T-helper 2 cell treated with Interferon-gamma antibody and Interleukin-4, amounts not matched to agents 100 ng/mL and 5 ng/mL, for 36 hours (primary cell): ENCODE data around the gene RPL35. TPM values are rescaled to one million over a fixed set of nuclear protein-coding genes. Genes with fewer than 3 reads are reported as not detected.

Source experiments
- intact Hi-C: fragments of 100-400 bp; cut with micrococcal nuclease; formaldehyde crosslinking; loops from one replicate; pipeline ENCODE4 v1.15.1; 2023
- total RNA-seq: library from RNA; stranded (reverse); gene quantifications from 2 replicates; pipeline ENCODE4 v1.2.3, GENCODE V29; 2022

Gene RPL35
- total RNA-seq, 1 donor from 2014 or later = 1,470 TPM

DNA sequence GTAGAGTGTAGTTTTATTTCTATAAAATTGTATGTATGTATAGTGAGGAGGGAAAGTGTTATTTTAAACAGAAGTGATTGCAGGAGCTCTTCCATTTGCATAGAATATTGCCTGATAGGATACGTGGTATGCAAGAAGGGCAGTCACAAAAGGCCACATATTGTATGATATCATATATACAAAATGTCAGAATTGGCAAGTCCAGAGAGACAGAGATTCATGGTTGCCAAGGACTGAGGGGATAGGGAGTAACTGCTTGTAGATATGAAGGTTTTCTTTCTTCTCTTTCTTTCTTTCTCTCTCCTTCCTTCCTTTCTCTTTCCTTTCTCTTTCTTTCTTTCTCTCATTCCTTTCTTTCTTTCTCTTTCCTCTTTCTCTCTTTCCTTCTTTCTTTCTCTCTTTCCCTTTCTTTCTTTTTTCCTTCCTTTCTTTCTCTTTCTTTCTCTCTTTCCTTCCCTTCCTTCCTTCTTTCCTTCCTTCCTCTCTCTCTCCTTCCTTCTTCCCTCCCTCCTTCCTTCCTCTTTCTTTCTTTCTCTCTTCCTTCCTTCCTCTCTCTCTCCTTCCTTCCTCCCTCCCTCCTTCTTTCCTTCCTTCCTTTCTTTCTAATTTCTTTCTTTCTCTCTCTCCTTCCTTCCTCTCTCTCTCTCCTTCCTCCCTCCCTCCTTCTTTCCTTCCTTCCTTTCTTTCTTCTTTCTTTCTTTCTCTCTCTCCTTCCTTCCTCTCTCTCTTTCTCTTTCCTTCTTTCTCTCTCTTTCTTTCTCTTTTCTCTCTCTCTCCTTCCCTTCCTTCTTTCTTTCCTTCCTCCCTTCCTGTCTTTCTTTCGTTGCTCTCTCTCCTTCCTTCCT, 33.0 kb downstream of the RPL35 start:
- intact Hi-C loops = no loop called here

DNA sequence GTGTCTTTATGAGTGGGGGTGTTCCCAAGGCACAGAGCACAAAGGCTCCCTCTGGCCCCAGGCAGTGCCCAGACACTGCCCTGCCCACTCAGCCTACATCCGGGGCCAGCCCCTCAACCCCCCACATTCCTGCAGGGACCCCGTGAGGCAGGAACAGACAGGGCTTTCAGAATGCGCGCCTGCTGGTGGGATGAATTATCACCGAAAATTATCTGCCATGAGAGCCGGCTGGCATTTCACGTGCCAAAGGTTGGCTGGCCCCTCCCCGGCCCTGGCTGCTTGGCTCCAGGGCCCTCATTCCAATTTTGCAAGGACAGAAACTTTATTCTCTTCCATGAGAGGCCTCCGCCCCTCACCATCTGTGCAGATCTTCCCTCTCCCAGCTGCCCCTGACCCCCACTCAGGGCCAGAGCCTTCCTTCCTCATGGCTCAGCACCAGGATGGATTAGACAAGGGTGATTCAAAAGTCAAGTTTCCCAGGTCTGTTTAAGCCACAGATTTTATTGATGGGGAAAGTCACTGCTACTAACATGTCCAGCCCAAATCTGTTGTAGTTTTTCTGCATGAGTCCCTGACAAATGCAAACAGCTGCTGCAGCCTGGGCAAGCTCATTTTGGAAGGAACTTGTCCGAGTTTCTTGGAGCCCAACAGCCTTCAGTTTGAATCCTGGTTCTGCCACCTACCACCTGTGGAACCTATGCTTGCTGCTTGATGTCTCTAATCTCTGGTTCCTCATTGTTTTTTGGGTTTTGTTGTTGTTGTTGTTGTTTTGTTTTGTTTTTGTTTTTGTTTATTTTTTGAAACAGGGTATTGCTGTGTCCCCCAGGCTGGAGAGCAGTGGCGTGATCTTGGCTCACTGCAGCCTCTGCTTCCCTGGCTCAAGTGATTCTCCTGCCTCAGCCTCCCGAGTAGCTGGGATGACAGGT, 40.8 kb downstream of the RPL35 start:
- intact Hi-C loops = no loop called here

DNA sequence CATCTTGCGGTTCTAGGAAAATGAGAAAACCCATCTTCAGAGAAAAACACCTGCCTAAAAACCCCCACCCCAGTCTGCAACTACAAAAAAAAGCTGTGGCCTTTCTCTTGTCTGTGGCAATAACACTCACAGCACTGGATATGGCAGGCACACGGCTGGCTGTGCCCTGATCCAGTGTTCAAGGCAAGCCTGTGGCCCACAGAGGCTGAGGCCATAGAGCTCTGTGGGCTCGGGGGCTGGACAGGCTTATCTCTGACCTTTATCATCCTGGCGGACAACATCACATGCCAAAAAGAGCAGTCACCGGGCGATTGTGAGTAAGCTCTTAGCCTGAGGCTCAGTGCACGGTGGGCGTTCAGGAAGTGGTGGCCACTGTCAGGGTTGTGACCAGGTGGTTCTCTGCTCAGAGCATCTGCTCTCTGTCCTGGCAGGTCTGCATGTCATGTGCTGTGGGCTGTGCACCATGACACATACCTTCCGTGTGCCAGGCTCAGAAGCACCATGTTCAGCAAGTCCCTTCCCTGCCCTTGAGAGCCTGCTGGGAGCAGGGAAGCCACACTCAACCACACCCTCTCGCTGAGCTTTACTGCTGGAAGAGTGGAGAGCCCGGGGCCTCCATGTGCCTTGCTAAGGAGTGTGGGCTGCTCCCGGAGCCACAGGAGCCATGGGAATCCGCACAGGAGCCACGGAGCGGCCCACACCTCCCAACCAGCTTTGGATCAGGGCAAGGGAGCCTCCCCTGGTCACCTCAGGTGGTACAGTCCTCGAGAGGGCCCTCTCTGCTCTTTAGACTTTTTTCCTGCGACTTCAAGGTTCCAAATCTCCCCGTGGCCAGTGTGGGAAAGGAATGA, 43.1 kb downstream of the RPL35 start:
- intact Hi-C loops = no loop called here

DNA sequence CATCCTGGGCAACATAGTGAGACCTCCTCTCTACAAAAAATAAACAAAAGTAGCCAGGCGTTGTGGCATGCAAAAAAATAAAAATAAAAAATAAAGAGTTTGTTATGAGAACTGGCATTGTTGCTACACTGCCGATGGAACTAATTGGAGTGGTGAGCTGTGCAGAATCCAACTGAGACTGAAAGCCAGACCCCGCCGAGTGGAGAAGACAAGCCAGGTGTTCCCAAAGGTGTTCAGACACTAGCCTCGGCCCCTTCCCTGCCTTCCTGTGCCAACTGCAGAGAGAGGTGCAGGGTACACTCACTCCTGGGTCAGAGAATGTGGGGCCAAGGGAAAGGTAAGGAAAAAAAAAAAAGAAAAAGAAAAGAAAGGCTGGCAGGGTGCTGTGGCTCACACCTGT, 46.2 kb downstream of the RPL35 start:
- intact Hi-C loops = no loop called here

DNA sequence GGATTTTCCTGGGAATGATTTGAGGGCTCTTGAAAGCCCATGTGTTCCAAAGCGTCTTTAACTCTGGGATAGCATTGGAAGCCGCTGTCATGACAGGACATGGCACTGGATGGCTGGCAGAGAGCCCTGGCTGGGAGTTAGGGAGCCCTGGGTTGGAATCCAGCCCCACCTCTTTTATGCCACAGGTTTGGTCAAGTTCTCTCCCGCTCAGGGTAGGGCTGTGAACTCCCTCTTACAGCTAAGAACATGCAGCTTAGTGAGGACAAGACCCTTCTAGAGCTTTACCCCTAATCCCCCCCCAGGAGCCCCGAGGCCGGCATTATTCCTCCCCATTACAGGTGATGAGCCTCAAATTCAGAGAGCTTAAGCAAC, 47.6 kb downstream of the RPL35 start:
- intact Hi-C loops = no loop called here

DNA sequence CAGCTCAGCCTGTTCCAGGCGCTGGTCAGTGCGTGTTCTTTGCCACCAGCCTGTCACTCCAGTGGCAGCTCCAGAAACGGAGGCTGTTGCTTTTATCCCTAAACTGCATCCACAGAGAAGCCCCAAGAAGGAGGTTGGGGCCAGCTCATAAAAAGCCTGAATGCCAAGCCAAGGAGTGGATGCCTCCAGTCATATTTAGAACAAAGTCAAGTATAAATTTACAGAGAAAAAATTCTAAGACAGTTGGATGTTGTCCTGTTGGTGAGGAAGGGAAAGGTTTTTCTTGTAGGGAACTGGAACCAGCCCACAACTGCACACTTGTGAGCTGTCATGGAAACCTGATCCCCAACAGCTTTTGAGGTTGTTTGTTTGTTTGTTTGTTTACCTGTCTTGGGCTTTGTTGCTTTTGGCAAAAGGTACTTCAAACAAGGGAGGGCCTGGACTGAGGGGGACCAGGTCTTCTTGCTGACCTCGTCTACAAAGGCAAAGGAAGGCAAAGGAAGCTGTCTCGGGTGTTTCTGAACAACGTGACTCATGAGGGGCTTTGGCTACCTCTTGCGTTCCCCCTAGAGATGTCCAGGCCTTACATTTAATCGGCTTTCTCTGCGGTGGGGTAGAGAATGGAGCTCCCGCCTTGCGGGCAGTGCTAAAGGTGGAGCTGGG, 48.1 kb downstream of the RPL35 start:
- intact Hi-C loops = no loop called here

DNA sequence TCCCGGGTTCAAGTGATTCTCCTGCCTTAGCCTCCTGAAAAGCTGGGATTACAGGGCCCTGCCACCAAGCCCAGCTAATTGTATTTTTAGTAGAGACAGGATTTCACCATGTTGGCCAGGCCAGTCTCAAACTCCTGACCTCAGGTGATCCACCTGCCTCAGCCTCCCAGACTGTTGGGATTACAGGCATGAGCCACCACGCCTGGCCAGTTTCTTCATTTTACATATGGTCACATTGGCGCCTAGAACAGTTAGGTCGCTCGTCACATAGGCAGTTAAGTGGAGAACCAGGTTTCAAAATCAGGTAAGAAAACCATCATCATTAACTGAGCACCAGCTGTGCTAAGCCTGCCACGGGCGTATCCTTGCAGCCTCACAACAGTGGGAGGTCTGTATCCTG, 48.7 kb downstream of the RPL35 start:
- intact Hi-C loops = no loop called here

DNA sequence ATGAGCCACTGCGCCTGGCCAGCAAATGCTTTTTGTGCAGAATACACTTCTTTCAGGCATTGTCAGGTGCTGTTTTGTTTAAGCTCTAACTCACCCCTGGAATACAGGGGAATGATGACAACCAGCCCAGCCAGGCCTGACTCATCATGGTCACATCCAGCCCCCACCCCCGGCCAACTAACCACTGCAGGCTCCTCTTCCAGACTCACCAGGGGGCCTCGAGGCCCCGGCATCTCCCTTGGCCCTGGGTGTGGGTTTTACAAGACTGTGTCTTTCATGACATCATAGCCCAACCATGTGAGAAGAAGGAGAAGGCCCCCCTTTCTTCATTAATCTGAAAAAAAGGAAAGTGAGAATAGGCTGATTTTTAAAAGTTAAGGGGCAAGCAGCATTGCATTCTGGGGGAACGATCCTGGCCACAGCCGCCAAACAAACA, 49.3 kb downstream of the RPL35 start:
- intact Hi-C loops = no loop called here

DNA sequence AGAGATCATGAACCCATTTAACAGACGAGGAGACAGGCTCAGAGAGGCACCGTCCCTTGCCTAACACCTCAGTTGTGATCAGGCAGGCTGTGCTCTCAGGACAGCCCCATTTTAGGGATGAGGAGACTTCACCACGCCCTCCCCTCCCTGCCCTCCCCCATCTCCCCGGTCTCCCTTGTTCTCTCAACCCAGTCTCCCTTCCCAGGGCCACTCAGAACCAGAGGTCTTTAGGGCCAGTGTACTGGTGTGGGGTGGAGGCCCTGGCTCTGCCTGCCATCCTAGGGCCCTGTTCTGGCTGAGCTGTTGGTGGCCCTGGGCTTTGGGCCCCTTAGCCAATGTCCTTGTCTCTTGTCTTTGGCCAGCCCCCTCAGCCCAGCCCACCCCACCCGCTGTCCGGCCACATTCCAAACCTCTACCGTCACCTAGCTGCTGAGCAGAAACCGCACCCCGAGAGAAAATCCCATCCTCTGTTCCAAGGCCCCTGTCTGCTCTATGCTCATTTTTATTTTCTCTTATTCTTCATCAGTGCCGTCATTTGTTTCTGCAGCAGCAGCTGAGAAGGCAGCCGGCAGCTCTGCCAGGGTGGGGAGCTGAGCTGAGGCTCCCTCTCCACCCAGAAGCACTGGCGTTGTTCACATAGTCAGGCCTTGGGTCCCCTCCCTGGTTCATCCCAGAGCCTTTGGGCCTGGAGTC, 50.9 kb downstream of the RPL35 start:
- intact Hi-C loops = no loop called here

DNA sequence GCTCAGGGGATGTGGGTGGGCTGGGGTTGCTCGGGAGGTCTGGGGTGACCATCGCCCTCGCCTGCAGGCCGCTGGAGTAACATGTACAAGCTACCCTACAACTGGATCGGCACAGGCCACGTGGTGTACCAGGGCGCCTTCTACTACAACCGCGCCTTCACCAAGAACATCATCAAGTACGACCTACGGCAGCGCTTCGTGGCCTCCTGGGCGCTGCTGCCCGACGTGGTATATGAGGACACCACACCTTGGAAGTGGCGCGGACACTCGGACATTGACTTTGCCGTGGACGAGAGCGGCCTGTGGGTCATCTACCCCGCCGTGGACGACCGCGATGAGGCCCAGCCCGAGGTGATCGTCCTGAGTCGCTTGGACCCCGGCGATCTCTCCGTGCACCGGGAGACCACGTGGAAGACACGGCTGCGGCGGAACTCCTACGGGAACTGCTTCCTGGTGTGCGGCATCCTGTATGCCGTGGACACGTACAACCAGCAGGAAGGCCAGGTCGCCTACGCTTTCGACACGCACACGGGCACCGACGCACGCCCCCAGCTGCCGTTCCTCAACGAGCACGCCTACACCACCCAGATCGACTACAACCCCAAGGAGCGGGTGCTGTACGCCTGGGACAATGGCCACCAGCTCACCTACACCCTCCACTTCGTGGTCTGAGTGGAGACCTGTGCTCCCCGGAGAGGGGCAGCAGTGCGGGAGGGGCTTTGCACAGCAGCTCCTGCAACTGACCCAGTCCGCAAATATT, 51.8 kb downstream of the RPL35 start:
- intact Hi-C loops = no loop called here

DNA sequence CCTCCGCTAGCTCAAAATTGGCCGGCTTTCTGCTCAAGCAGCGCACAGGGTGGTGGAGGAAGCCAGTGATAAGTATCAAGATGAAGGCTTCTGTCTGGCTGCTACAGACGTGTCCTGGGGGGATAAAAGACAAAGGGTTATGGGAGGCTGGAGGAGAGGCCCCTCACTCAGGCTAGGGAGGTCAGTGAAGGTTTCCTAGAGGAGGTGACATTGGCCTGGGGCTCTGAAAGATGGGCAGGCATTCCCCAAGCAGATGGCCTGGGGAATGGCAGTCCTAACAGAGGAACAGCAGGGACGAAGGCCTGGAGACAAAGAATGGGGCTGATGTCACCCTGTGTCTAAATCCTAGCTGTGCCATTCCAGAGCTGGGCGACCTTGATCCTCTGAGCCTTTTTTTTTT, 52.5 kb downstream of the RPL35 start:
- intact Hi-C loops = no loop called here

DNA sequence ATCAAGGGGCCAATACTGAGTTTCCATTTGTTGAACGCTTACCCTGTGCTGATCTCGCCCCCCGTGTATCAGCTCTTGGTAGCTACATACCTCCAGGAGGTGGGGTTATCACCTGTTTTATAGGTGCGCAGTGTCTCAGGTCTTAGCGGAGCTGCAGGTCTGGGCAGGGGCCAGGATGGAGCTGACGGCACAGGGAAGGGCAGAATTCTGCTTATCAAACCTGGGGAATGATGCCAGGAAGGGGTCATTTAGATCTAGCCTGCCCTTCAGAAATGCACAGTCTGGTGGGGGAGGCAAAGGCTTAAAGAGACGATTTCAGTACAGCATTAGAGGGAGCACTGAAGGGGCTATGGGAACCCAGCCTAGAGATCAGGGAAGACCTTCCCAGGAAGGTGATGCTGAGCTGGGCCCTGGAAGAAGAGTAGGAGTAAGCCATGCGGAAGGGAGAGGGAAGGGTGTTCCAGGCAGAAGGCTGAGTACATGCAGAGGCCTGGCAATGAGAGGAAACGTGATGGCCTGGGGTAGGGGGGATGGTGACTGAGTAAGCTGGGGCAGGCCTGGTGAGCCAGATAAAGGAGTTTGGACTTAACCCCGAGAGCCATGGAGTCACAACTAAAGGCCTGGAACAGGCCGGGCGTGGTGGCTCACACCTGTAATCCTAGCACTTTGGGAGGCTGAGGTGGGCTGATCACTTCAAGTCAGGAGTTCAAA, 53.4 kb downstream of the RPL35 start:
- intact Hi-C loops = no loop called here

Other genes starting within 250 kb of the RPL35 start
- gene NR6A1, start 90.6 kb downstream of the RPL35 start, total RNA-seq = 0.25 and 0.50 TPM in 2 replicates
- not detected in 2 replicates for gene OLFML2A, start 84.8 kb downstream of the RPL35 start, total RNA-seq
- gene WDR38, start 8.5 kb downstream of the RPL35 start, total RNA-seq = not detected in 2 replicates
- gene ARPC5L, start 173 bp upstream of the RPL35 start, total RNA-seq = 74.4 and 78.8 TPM in 2 replicates
- 13.5 and 15.3 TPM in 2 replicates for gene GOLGA1, start 79.1 kb upstream of the RPL35 start, total RNA-seq